Hepatocyte (in vitro differentiated cells): ENCODE data around the gene GINS2. TPM values are rescaled to one million over a fixed set of nuclear protein-coding genes. Genes with fewer than 3 reads are reported as not detected.

Source experiments
- DNase-seq: peaks from one replicate; pipeline ENCODE4 v3.0.0-alpha.2; 2016; ENCODE audit warnings: low spot score
- H2AFZ ChIP-seq: fragments of 200-600 bp; sonication (generic); 2 replicates; pipeline ENCODE4 v1.6.0; 2016; ENCODE audit warnings: antibody characterized with exemption, mild to moderate bottlenecking
- H3K27ac ChIP-seq: fragments of 200-600 bp; sonication (generic); 2 replicates; pipeline ENCODE4 v1.5.1; 2016; ENCODE audit warnings: mild to moderate bottlenecking
- H3K27me3 ChIP-seq: fragments of 200-600 bp; sonication (generic); 2 replicates; pipeline ENCODE4 v1.6.1; 2016
- H3K36me3 ChIP-seq: fragments of 200-600 bp; sonication (generic); replicated peaks from 2 replicates; pipeline ENCODE4 v1.5.1; 2016; ENCODE audit warnings: low read depth; ENCODE audit not compliant: insufficient read depth
- H3K4me1 ChIP-seq: fragments of 200-600 bp; sonication (generic); 2 replicates; pipeline ENCODE4 v1.5.1; 2016; ENCODE audit warnings: mild to moderate bottlenecking, moderate library complexity; ENCODE audit not compliant: insufficient read depth
- H3K4me2 ChIP-seq: fragments of 200-600 bp; sonication (generic); 2 replicates; pipeline ENCODE4 v1.6.0; 2016
- H3K4me3 ChIP-seq: fragments of 200-600 bp; sonication (generic); 2 replicates; pipeline ENCODE4 v1.5.1; 2016; ENCODE audit warnings: mild to moderate bottlenecking
- H3K79me2 ChIP-seq: fragments of 200-600 bp; sonication (generic); 2 replicates; pipeline ENCODE4 v1.6.0; 2017; ENCODE audit warnings: mild to moderate bottlenecking
- H3K9me2 ChIP-seq: fragments of 200-600 bp; sonication (generic); replicated peaks from 2 replicates; pipeline ENCODE4 v1.6.0; 2017; ENCODE audit warnings: mild to moderate bottlenecking; ENCODE audit not compliant: insufficient read depth
- H3K9me3 ChIP-seq: fragments of 200-600 bp; sonication (generic); 2 replicates; pipeline ENCODE4 v1.5.1; 2016; ENCODE audit warnings: low read depth, mild to moderate bottlenecking
- H4K20me1 ChIP-seq: fragments of 200-600 bp; sonication (generic); 2 replicates; pipeline ENCODE4 v1.6.0; 2016; ENCODE audit warnings: mild to moderate bottlenecking; ENCODE audit not compliant: insufficient read depth, poor library complexity, severe bottlenecking
- EZH2 ChIP-seq: fragments of 200-600 bp; sonication (generic); IDR thresholded peaks from 2 replicates; pipeline ENCODE4 v1.6.1; 2016; ENCODE audit warnings: antibody characterized with exemption, mild to moderate bottlenecking, borderline replicate concordance
- EZH2phosphoT487 ChIP-seq: fragments of 200-600 bp; sonication (generic); IDR thresholded peaks from one replicate; pipeline ENCODE4 v1.6.1; 2018; ENCODE audit warnings: antibody characterized with exemption, mild to moderate bottlenecking, low read depth, moderate library complexity; ENCODE audit not compliant: unreplicated experiment, severe bottlenecking
- WGBS: methylation state at CpG from one replicate; pipeline ENCODE4 v1.1.6; 2016; ENCODE audit warnings: low lambda C conversion rate; ENCODE audit errors: missing lambda C conversion rate; 5-methylcytosine and 5-hydroxymethylcytosine counted together
- polyA plus RNA-seq: library from polyadenylated mRNA; unstranded; fragments of >200 nt; fragmentation: Nextera tagmentation; extraction: Ambion mirVana; gene quantifications from 2 replicates; pipeline ENCODE4 v1.2.1, GENCODE V29; 2016
- small RNA-seq: library from RNA; depleted of rRNA; stranded (forward); fragments of <200 nt; gene quantifications from one replicate; pipeline ENCODE3, GENCODE V24; 2014
- total RNA-seq: library from RNA; depleted of rRNA; stranded (reverse); fragments of >200 nt; gene quantifications from 2 replicates; pipeline ENCODE4 v1.2.3, GENCODE V29; 2014
- TF ChIP-seq, protein P1 (sequence below): fragments of 200-600 bp; sonication (generic); IDR thresholded peaks from 2 replicates; pipeline ENCODE4 v1.5.1; 2016; ENCODE audit warnings: antibody characterized with exemption, mild to moderate bottlenecking; ENCODE audit not compliant: poor library complexity

Gene GINS2
- total and polyA plus RNA-seq, 2 experiments from 2014 or later: 6.3 to 7.5 TPM

DNA sequence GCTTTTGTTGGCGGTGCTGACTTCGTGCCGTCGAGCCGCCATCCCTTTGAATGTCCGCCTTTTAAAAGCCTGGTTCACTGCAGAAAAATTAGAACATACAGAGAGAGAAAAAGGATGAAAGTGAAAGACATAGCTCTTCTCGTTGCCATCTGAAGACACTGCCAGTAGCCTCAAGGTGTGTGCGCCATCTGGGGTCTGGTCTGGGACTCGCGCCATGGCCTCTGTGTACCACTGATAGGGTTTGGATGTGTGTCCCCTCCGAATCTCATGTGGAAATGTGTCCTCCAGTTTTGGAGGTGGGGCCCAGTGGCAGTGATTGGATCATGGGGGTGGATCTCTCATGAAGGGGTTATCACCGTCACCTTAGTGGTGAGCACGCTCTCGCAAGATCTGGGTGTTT, 60.1 kb downstream of the GINS2 start:
- DNase-seq: no peak
- H3K9me2 ChIP-seq: no peaks in the 10 kb centered on the region
- peaks cover 17% of the 10 kb centered on the region for H3K4me1 ChIP-seq
- no peak overlapping the region for H3K27ac ChIP-seq
- peaks cover 100% of the 10 kb centered on the region for H3K79me2 ChIP-seq
- no peaks in the 10 kb centered on the region for H3K27me3 ChIP-seq
- no peak overlapping the region for H3K4me3 ChIP-seq
- H3K36me3 ChIP-seq: no peaks in the 10 kb centered on the region
- 96% methylated on average over 14 of the region's 14 CpGs for WGBS
- H4K20me1 ChIP-seq: peaks cover 100% of the 10 kb centered on the region
- H2AFZ ChIP-seq: no peak overlapping the region
- no peaks in the 10 kb centered on the region for H3K9me3 ChIP-seq
- no peak overlapping the region for H3K4me2 ChIP-seq
- TF ChIP-seq EZH2phosphoT487: no peak
- TF ChIP-seq EZH2: no peak

DNA sequence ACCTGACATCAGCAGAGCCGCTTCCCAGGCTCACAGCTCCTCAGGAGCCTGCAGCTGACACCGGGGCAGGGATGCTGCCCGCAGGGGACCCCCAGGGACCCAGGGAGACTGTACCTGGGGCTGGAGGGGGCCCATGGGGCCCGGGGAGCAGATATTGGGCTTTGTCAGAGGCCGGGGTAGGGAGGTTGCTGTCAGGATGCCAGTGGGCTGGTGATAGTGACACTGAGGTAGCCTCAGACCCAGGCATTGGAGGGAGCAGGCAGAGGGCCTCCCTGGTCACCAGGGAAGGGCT, 60.5 kb downstream of the GINS2 start:
- Histone ChIP-seq H3K27me3 (no peaks in the 10 kb centered on the region), H3K79me2 (peaks cover 100% of the 10 kb centered on the region), H2AFZ (no peak overlapping the region), H3K36me3 (no peaks in the 10 kb centered on the region), H3K9me2 (no peaks in the 10 kb centered on the region), H3K4me1 (peaks cover 17% of the 10 kb centered on the region), H3K4me3 (no peak overlapping the region), H4K20me1 (peaks cover 100% of the 10 kb centered on the region), H3K27ac (no peak overlapping the region), H3K9me3 (no peaks in the 10 kb centered on the region), H3K4me2 (no peak overlapping the region)
- 89% methylated on average over 5 of the region's 5 CpGs for WGBS
- TF ChIP-seq, protein P1, sequence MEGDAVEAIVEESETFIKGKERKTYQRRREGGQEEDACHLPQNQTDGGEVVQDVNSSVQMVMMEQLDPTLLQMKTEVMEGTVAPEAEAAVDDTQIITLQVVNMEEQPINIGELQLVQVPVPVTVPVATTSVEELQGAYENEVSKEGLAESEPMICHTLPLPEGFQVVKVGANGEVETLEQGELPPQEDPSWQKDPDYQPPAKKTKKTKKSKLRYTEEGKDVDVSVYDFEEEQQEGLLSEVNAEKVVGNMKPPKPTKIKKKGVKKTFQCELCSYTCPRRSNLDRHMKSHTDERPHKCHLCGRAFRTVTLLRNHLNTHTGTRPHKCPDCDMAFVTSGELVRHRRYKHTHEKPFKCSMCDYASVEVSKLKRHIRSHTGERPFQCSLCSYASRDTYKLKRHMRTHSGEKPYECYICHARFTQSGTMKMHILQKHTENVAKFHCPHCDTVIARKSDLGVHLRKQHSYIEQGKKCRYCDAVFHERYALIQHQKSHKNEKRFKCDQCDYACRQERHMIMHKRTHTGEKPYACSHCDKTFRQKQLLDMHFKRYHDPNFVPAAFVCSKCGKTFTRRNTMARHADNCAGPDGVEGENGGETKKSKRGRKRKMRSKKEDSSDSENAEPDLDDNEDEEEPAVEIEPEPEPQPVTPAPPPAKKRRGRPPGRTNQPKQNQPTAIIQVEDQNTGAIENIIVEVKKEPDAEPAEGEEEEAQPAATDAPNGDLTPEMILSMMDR: no peak
- TF ChIP-seq EZH2phosphoT487 (no peak), EZH2 (no peak)
- no peak for DNase-seq

DNA sequence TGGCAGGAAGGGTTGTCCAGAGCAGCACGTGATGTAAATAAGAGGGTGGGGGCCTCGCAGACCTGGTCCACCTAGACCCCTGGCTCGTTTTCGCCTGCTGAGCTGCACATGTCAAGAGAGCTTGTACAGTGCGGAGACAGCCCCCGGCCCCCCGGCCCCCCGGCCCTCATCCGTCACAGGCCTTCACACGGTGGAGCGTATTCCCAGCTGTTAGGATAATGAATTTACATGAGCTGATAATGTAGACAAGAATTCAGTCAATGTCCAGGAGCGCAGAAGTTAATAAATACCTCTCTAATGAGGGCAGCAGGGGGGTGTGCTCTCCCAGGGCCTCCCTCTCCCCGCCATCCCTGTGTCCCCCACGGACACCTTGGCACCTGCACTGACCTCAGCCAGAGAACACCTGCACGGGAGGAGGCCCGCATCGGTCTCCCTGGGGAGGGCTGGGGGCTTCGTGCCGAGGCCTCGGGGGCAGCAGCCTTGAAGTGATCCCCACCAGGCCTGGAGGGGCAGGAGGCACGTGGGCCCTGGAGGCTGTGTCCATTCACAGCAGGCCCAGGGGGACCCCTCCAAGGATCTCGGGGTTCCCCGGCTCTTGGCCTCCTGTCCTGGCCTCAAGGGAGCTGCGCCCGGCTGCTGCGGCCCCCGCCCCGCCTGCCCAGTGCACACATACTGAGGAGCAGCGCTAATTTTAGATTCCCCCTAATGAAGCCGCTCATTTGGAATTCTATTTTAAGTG, 61.1 kb downstream of the GINS2 start:
- 83% methylated on average over 26 of the region's 30 CpGs for WGBS
- Histone ChIP-seq H4K20me1 (peaks cover 100% of the 10 kb centered on the region), H3K79me2 (peaks cover 100% of the 10 kb centered on the region), H3K27me3 (no peaks in the 10 kb centered on the region), H3K9me2 (no peaks in the 10 kb centered on the region), H3K4me2 (peak overlapping the region; percentile 65), H3K27ac (no peak overlapping the region), H3K9me3 (no peaks in the 10 kb centered on the region), H3K36me3 (no peaks in the 10 kb centered on the region), H3K4me1 (peaks cover 18% of the 10 kb centered on the region), H3K4me3 (no peak overlapping the region), H2AFZ (no peak overlapping the region)
- no peak for DNase-seq
- TF ChIP-seq EZH2 (no peak), EZH2phosphoT487 (no peak)
- TF ChIP-seq, protein P1: no peak

DNA sequence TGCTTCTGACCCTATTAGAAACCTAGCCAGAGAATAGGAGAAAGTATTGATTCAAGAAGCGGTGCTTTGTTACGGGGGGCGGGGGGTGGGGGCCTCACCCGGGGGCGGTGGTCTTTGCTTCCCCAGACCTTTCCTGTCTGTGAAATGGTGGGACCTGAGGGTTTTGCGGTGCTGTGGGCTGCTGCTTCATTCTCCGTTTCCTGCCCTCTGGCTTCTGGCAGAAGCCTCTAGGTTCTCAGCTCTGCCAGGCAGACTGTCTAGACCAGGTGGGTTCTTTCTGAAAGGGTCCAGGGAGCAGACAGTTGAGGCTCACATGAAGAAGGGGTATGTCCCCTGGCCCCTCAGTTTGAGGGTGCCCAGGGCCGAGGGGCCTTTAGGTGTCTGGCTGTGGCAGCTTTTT, 61.7 kb downstream of the GINS2 start:
- Histone ChIP-seq H3K36me3 (no peaks in the 10 kb centered on the region), H3K4me3 (no peak overlapping the region), H2AFZ (no peak overlapping the region), H3K4me2 (peak overlapping the region; percentile 65), H3K27me3 (no peaks in the 10 kb centered on the region), H3K4me1 (peaks cover 24% of the 10 kb centered on the region), H3K9me3 (no peaks in the 10 kb centered on the region), H3K9me2 (no peaks in the 10 kb centered on the region), H4K20me1 (peaks cover 100% of the 10 kb centered on the region), H3K27ac (no peak overlapping the region), H3K79me2 (peaks cover 100% of the 10 kb centered on the region)
- no peak for DNase-seq
- TF ChIP-seq, protein P1: no peak
- no peak for TF ChIP-seq EZH2
- 67% methylated on average over 3 of the region's 8 CpGs for WGBS

Small RNA genes lying within 50 kb of the gene (small RNA-seq; reads per million reads assigned to genes)
- gene RN7SL381P: not detected

Other genes with a start within 250 kb of the GINS2 start
- 32.8 and 43.5 TPM in 2 replicates for gene GSE1, start 75.6 kb downstream of the GINS2 start, total RNA-seq
- gene GSE1, start 75.6 kb downstream of the GINS2 start, polyA plus RNA-seq: 27.9 and 33.1 TPM in 2 replicates
- gene C16orf74, start 62.1 kb upstream of the GINS2 start, total RNA-seq: 1.4 and 5.3 TPM in 2 replicates
- gene C16orf74, start 62.1 kb upstream of the GINS2 start, polyA plus RNA-seq: 7.8 and 11.5 TPM in 2 replicates
- 35.0 and 40.6 TPM in 2 replicates for gene EMC8, start 110.6 kb upstream of the GINS2 start, total RNA-seq
- 46.5 and 50.6 TPM in 2 replicates for gene EMC8, start 110.6 kb upstream of the GINS2 start, polyA plus RNA-seq
- 449 and 496 TPM in 2 replicates for gene COX4I1, start 110.7 kb upstream of the GINS2 start, total RNA-seq
- 655 and 694 TPM in 2 replicates for gene COX4I1, start 110.7 kb upstream of the GINS2 start, polyA plus RNA-seq
- gene IRF8, start 210.2 kb upstream of the GINS2 start, total RNA-seq: 7.2 and 8.4 TPM in 2 replicates
- gene IRF8, start 210.2 kb upstream of the GINS2 start, polyA plus RNA-seq: 4.7 and 6.9 TPM in 2 replicates